ENCODE results near the gene RAC2.
A peak's percentile ranks its signal among the peaks of the same experiment; 100 is the strongest.
"Not testable (repeated sequence)": the region's sequence is repeated elsewhere in the genome, so short reads cannot be mapped to it uniquely, and the experiment has no call there.

Gene RAC2

GRCh38 chr22:37254209-37254866, 10.3 kb upstream of the RAC2 start:
- no peak for DNase-seq

GRCh38 chr22:37253126-37253660, 9.1 kb upstream of the RAC2 start:
- DNase-seq, result no peak

DNA sequence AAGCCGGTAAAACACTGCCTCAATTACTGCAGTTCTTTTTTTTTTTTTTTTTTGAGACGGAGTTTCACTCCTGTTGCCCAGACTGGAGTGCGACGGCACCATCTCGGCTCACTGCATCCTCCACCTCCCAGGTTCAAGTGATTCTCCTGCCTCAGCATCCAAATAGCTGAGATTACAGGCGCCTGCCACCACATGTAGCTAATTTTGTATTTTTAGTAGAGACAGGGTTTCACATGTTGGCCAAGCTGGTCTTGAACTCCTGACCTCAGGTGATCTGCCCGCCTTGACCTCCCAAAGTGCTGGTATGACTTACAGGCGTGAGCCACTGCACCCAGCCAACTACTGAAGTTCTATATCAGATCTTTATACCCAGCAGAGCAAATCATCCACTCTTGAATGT, 7.8 kb upstream of the RAC2 start:
- not testable (repeated sequence) for DNase-seq

DNA sequence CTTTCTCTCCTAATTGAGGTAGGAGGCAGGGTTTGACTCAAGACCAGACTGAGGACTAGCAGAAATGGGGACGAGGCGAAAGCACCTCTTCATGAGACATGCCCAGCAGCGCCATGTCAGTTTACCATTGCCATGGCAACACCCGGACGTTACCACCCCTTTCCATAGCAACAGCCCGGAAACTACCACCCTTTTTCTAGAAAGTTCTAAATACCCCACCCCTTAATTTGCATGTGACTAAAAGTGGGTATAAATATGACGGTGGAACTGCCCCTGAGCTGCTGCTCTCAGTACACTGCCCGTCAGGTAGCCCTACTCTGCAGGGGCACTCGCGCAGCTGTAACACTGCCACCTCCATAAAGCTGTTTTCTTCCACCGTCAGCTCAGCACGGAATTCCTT, 5.9 kb upstream of the RAC2 start:
- DNase-seq, result no peak

DNA sequence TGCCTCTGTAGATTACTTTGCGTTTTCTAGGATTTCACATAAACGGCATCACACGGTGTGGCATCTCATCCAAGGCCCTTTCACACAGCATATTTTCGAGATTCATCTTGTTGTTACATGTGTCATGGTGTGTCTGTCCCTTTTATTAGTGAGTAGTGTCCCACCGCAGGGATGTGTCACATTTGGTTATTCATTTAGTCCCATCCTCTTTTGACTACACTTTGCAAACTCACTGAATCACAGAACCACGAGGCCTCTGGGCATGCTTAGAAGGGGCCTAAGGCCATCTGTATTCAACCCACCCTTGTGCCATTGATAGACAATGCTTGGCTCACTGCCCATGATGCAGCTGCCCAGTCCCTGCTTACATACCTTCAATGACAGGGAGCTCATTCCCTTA, 4.2 kb upstream of the RAC2 start:
- DNase-seq, result no peak

DNA sequence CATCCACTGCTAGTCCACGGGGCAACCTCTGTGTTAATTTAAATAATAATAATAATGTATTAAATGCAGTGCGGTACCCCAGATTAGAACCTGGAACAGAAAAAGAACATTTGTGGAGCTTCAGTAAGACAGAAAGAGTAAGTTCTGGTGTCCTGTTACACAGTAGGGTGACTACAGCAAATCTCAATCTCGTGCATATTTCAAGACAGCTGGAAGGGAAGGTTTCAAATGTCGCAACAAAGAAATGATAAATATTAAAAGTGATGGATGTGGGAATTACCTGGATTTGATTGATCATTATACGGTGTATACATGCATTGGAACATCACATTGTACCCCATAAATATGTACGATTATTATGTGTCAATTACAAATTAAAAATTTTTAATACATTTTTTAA, 1.7 kb upstream of the RAC2 start:
- DNase-seq, result no peak

DNA sequence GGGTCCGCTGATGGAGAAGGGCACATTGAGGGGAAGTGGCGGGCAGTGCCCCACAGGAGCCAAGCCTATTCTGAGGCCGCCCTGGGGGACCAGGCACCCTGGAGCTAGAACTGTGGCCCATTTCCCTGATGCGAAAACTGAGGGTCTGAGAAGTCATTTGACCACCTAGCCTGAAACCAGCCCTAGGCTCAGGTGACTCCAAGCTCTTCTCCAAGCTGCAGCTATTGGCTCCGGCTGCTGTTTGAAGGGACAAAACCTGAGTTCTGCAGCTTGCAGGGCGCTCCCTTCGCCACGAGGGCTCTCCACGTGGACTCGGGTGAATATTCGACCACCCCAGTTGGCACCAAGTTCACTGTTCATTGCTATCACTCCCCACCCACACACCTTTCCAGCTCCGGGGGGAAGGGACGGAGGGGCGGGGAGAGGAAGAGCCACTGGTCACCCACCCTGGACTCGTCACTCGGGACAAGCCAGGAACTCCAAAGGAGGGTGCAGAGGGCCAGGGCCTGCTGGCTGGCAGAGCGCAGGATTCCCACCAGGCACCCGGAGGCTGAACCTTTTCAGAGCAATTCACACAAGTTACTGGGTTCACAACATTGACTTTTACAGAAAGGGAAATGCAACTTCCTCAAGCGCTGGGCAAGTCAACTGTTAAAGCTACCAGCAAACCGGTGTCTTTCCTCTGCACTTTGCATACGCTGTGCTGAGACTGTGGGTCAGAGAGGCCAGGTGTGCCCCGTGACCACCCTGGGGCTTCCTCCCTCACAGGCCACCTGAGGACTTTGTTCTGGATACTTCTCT, 1.1 kb upstream of the RAC2 start:
- peak; percentile 34 for DNase-seq

- DNase-seq, result peak; percentile 47
Measured at GRCh38 chr22:37243402-37244113, 511 bp downstream of the RAC2 start.

- peak; percentile 92 for DNase-seq
Measured at GRCh38 chr22:37242395-37242918, 1.6 kb downstream of the RAC2 start.

- DNase-seq, result peak; percentile 70
Measured at GRCh38 chr22:37241351-37242142, 2.5 kb downstream of the RAC2 start.

DNA sequence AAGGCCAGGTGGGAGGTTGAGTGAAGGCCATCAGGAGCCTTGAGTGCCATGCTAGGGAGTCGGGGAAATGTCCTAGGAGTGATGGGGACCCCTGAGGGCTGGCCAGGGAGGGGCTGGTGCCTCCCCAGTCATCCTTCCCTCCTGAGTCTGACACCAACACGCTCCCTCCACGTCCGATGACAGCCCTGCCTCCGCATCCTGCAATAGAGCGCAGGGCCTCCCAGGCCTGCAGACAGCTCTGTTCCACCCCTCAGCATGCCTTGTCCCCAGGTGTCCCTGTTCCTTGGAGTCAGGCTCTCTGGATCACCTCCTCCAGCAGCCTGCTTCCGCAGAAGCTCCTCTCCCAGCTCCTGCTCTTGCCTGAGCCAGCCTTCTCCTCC, 3.1 kb downstream of the RAC2 start:
- peak; percentile 42 for DNase-seq

DNA sequence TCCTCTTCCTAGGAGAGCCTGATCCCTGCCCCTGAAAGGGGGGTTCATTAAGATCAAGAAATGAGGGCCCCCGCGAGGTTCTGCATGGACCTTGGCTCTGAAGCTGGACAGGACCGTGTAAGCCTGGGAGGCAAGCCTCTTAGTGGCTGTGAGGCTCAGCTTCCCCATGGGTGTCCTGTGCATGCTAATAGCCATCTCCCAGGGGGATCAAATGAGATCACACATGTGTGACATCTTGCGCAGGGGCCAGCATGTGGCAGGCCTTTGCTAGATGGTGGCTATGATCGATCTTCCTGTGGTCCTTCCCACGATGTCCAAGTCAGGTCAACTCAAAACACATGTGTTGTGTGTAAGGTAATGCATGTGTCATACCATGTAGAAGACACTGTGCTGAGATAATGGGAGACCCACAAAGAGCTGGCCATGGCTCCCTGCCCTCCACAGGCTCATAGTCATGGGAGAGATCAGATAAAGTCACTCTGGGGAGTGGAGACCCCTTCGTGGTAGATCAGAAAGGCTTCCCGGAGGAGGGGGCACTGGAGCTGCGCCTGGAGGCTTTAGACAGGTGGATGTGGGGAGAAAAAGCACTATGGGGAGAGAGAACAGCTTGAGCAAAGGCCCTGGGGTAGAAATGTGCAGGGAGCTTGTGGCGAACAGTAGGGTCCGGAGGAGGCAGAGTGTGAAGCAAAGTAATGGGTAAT, 3.7 kb downstream of the RAC2 start:
- no peak for DNase-seq

DNA sequence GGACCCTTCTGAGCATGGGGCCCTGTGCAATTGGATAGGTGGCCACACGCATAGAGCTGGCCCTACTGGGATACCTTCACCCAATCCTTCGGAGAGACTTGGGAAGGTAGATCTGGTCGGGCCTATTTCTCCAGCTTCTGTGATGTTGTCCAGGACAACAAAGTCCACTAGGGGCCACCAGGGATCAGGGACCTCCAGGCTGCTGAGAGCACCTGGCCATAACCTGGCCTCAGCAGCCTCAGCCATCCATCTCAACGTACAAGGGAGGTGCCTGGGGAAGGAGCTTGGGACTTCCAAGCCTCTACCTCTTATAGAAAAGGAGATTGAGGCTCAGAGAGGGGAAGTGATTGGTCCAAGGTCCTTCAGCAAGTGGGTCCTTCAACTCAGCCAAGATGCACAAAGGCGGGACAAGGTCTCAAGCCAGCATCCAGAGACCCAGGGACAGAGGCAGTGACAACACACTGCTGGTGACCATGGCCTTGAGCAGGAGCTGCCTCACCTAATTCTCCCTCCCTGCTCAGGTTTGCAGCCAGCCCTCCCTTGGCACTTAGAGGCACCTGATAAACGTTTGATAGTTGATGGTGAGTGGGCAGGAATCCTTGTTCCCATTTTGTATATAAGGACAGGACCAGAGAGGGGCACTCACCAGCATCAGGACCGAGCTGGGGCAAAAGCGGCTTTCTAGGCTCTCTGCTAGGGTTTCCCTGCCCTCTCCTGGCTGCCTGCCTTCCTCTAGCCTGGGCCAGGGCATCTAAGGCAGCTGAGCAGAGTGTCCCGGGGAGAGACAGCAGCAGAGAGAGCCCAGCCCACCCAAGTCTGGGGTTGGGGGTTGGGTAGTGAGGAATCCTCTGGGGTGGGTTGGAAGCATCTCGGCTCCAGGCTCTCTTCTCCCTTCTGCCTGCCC, 4.5 kb downstream of the RAC2 start:
- no peak for DNase-seq

DNA sequence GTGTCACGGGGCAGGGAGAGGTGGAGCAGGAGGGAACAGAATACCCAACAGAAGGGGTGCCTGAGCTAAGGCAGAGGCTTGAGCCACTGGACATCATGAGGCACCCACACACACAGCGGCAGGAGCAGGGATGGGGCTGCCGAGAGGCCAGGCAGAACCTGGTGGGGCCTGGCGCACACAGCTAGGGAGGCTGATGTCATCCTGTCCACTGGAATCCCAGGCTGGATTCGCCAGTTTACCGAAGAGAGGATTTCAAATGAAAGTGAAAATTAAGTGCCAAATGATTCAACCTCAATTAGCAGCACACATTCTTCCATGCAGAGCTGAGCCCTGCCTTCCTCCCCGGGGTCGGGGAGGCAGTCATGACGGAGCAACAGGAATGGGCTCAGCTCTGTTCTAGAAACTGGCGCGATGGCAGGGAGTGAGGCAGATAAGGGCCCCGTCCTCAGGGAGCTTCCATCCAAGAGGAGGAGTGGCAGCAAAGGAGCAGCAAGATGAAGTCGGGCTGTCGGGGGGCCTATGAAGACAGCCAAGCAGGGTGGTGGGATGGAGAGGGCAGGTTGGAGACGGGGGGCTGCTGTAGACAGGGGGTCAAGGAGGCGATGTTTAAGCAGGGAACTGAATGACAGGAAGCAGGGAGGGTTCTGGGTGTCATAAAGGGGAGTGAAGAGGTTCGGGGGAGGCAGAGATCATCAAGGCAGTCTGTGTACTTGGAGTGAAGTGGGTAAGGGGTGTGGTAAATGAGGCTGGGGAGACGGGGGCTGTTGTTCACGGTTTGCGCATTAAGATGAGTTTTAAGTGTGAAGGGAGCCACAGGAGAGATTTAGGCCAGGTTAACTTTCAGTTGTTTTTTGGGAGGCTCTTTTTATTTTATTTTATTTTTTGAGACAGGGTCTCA, 6.4 kb downstream of the RAC2 start:
- DNase-seq, result peak; percentile 46

DNA sequence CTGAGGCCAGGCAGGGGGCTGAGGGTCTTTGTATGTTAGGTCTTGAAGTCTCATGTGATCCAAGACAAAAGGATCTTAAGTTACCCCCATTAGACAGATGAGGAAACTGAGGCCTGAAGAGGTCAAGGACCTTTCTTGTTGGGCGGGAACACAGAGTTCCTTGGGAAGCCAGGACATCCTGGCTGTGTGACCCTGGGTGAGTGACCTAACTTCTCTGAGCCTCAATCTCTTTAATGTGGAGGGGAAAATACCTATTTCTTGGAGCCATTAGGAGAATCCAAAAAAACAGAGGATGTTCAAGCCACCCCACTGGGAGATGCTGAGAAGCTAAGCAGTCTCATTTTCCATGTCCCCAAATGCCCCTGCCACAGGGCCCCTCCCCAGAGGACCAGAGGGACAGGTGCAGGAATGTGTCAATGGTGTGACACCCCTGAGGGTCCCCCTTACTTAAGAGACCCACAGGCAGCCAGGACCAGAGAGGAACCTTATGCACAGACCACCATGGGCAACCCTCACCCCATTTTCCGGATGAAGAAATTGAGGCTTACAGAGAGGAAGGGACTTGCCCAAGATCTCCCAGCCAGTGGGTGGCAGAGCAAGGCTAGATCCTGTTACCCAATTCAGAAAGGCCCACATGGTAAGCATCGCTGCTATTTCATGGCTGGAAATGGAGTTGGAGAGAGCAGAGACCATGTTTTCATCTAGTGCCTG, 8.0 kb downstream of the RAC2 start:
- no peak for DNase-seq

DNA sequence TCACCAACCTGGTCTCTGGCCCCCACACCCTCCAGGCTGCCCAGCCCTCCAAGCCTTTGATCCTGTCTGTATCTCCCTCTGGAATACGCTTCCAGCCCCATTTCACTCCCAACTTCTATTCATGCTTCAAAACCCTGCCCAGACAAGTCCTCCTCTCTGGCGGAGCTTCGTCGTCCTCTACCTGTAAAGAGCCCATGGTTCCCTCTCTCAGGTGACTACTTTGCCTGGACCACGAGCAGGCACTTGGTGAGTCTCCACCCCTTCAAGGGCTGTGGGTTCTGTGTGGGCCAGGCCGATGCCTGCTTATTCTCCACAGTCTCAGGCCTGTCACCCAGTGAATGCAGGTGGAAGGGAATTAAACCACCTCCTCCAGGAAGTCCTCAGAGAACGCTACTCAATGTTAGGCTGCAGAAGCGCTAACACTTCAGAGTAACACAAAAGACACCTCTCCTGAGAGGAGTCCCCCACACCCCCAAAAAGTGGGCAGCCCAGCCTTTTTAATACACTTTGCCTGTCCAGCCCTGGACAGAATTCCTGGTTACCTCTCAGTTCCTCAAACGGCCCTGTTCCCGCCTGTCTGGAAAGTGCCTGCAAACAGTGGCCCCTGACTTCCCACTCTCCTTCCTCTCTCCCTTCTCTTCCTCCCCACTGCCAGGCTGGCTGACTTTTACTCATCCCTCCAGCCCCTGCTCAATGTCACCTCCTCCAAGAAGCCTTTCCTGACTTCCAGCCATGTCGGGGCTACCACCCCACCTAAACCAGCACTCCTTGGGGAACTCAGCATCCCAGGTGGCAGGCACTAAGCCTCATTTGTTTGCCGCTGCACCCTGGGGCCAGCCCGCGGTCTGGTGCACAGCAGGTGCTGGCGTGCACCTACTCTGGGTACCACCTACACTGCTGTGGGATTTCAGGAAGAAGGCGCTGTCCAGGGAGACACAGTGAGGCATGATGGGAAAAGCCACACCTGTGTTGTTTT, 9.0 kb downstream of the RAC2 start:
- DNase-seq, result peak; percentile 31

- DNase-seq, result peak; percentile 29
Measured at GRCh38 chr22:37233751-37234631, 10.1 kb downstream of the RAC2 start.

All from CD4-positive, alpha-beta T cell treated with Interleukin-17A for 4 hours (primary cell).